ENCODE results near the gene ARHGAP21. TPM values are rescaled to one million over a fixed set of nuclear protein-coding genes. Genes with fewer than 3 reads are reported as not detected.

The ARHGAP21 gene
- 47.1 to 68.2 TPM (median 59.9 TPM) in 5 replicates for total RNA-seq (2022; extraction: Qiagen RNA extraction; ENCODE audit: low read depth)

GRCh38 chr10:24723788-24724380 is at the start of gene ARHGAP21:
Gene ARHGAP21, minus strand, starts transcription at chr10:24723887. Its CDS starts 1,988 bp downstream, at chr10:24721899.

Other genes with a start within 250 kb of the ARHGAP21 start
- gene PRTFDC1, start 228.7 kb upstream of the ARHGAP21 start, total RNA-seq (2022; extraction: Qiagen RNA extraction; ENCODE audit: low read depth), result 17.0 to 23.8 TPM (median 18.2 TPM) in 5 replicates